ENCODE data around the gene SLC35E3.
"Not testable (repeated sequence)": the region's sequence is repeated elsewhere in the genome, so short reads cannot be mapped to it uniquely, and the experiment has no call there.

Gene SLC35E3

GRCh38 chr12:68815232-68815927 lies 69.4 kb downstream of the SLC35E3 start:
- DNase-seq: no peak

DNA sequence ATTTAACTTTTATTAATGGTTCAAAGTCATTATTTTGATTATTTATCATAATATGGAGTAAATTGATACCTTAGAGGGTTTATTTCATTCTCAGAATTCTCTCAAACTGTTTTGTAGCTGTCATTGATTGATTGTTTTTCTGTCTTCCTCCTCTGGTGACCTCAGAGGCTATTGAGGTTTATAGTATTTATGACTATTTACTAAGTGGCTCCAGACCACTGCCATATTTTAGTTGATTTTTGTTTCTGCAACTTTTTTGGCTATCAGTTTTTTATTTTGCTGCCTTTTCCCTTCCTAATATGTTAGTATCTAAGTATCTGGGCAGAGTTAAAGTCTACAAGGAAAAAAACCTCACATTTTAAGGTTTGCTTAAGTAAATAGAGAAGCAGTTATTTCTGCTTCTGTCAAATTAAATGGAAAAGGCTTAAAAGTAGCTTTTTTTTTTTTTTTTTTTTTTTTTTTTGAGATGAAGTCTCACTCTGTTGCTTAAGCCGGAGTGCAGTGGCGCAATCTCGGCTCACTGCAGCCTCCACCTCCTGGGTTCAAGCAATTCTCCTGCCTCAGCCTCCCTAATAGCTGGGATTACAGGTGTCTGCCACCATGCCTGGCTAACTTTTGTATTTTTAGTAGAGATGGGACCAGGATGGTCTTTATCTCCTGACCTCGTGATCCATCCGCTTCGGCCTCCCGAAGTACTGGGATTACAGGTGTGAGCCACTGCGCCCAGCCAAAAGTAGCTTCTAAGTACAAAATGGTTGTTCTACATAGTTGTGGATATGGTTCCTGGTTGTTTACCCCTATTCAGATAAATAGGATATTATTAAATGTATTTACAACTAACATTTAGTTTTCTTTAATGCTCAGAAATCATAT lies 70.2 kb downstream of the SLC35E3 start:
- DNase-seq: no peak

- not testable (repeated sequence) for DNase-seq
Measured at GRCh38 chr12:68819481-68819880, 73.5 kb downstream of the SLC35E3 start.

GRCh38 chr12:68821357-68822188 lies 75.6 kb downstream of the SLC35E3 start:
- DNase-seq: no peak

- no peak for DNase-seq
Measured at GRCh38 chr12:68823696-68824095, 77.7 kb downstream of the SLC35E3 start.

- no peak for DNase-seq
Measured at GRCh38 chr12:68824131-68824530, 78.2 kb downstream of the SLC35E3 start.

- no peak for DNase-seq
Measured at GRCh38 chr12:68824597-68825250, 78.7 kb downstream of the SLC35E3 start.

DNA sequence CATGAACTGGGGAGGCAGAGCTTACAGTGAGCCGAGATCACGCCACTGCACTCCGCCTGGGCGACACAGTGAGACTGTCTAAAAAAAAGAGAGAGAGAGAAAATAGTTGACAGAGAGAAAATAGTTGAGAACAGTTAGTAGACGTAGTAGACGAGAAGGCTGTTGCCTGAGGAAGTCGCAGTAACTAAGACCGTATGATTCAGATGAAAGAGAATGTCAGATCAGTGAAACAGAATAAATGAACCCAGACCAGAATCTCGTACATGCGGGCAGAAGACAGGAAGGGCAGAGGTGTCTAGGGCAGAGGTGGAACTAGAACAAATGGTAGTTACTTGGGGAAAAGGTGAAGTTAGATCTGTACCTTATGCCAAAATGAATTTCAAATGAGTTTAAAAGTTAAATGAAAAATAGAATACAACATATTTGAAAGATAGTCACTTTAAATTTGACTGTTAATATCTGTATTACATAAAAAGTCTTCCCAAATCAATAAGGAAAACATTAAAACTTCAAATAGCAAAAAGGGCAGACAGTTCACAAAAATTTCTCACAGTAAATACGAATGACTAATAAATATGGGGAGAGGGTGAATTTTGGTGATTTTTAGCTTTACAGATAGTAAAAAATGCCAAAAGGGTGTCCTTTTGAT lies 79.7 kb downstream of the SLC35E3 start:
- DNase-seq: no peak

- no peak for DNase-seq
Measured at GRCh38 chr12:68827895-68828671, 82.1 kb downstream of the SLC35E3 start.

GRCh38 chr12:68828672-68829068 lies 82.7 kb downstream of the SLC35E3 start:
- DNase-seq: no peak

All from activated CD4-positive, alpha-beta T cell treated with anti-CD3 and anti-CD28 coated beads, Interleukin-10, Interleukin-2, amounts not matched to agents 100 ng/mL and 50 ng/mL, durations not matched to agents 16 hours and 8 hours (primary cell).